HFF-Myc (cell line): ENCODE results near the gene LDAH.

ENCODE experiments used
- DNase-seq: peaks from one replicate; pipeline ENCODE4 v3.0.0-alpha.2; 2011; ENCODE audit warnings: low read depth; ENCODE audit errors: extremely low read depth
- H3K4me3 ChIP-seq: replicated peaks from 2 replicates; pipeline ENCODE4 v1.5.1; 2011; ENCODE audit warnings: low read depth, mild to moderate bottlenecking, control low read depth, low read length
- CTCF ChIP-seq: IDR thresholded peaks from 2 replicates; pipeline ENCODE4 v1.5.1; 2012; ENCODE audit warnings: mild to moderate bottlenecking, low read depth, low read length, control low read depth; ENCODE audit errors: missing control alignments

The LDAH gene

GRCh38 chr2:20648206-20648605 lies 174.7 kb downstream of the LDAH start:
- no peak overlapping the region for H3K4me3 ChIP-seq
- DNase-seq, result no peak
- no peak for TF ChIP-seq CTCF

GRCh38 chr2:20647738-20648137 lies 175.2 kb downstream of the LDAH start:
- DNase-seq, result no peak
- H3K4me3 ChIP-seq, result no peak overlapping the region
- TF ChIP-seq CTCF, result no peak

DNA sequence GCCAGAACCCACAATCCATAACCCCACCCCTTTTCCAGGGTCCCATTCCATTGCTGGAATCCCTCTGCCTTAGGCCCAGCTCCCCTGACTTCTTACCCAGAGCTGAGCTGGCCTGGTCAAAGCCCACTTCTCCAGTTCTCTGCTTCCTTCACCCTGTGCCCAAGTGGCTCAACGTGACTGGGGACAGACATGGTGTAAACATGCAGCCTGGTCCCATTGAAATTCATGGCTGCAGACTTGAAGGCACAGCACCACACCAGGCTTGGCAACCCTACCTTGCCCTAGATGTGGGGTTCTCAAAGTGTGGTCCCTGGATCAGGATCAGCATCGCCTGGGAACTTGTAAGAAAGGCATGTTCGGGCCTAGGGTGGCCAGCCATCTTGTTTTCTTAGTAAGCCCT lies 175.7 kb downstream of the LDAH start:
- no peak overlapping the region for H3K4me3 ChIP-seq
- DNase-seq, result no peak
- no peak for TF ChIP-seq CTCF

DNA sequence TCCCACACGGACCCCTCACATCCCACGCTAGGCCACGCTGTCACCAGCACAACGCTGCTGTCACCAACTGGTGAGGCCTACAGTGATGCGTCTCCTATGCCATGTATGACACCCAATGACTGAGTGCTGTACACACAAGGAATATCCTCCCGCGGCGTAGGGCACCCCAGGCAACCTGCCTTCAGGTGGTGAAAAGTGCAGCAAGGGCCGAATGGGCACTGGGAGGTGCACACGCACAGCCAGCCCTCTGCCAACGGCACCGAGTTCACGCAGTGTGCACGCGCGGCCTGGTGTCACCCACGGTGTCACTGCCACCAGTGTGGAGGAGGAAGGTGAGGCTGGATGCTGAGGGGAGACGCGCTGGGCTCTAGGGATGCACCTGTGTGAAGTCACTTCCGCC lies 176.5 kb downstream of the LDAH start:
- DNase-seq, result no peak
- H3K4me3 ChIP-seq, result no peak overlapping the region
- TF ChIP-seq CTCF, result no peak

- H3K4me3 ChIP-seq, result no peak overlapping the region
- no peak for DNase-seq
- no peak for TF ChIP-seq CTCF
These were observed 177.1 kb downstream of the LDAH start for GRCh38 chr2:20645761-20646160.

DNA sequence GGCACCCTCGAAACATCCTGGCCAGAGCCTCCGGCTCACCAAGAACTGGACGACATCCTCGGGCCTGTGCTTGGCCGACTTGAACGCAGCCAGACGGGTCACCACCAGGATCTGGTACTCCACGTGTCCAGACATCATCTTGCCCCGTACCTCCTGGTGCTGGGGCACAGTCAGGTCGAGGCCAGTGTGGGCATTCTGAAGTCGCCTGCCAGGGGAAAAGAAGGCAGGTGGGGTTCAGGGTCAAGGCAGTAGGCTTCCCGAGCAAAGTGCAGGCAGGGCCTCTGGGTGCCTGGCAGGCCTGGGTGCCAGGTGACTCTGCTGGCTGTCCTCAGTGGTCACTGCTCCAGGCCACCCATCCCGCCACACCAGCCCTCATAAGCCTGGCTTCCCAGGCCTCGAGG lies 177.6 kb downstream of the LDAH start:
- no peak overlapping the region for H3K4me3 ChIP-seq
- no peak for DNase-seq
- TF ChIP-seq CTCF, result no peak

- no peak for TF ChIP-seq CTCF
- DNase-seq, result no peak
- no peak overlapping the region for H3K4me3 ChIP-seq
These were observed 179.1 kb downstream of the LDAH start for GRCh38 chr2:20643826-20644225.
